NCI-H446 (cell line): ENCODE data around the gene NCOA5.
"Not testable (repeated sequence)": the region's sequence is repeated elsewhere in the genome, so short reads cannot be mapped to it uniquely, and the experiment has no call there.

Experiments
- DNase-seq, 2 experiments: peaks; one replicate each; lab custom pipeline; 2025; lab: John Stamatoyannopoulos, UW

NCOA5 gene

DNA sequence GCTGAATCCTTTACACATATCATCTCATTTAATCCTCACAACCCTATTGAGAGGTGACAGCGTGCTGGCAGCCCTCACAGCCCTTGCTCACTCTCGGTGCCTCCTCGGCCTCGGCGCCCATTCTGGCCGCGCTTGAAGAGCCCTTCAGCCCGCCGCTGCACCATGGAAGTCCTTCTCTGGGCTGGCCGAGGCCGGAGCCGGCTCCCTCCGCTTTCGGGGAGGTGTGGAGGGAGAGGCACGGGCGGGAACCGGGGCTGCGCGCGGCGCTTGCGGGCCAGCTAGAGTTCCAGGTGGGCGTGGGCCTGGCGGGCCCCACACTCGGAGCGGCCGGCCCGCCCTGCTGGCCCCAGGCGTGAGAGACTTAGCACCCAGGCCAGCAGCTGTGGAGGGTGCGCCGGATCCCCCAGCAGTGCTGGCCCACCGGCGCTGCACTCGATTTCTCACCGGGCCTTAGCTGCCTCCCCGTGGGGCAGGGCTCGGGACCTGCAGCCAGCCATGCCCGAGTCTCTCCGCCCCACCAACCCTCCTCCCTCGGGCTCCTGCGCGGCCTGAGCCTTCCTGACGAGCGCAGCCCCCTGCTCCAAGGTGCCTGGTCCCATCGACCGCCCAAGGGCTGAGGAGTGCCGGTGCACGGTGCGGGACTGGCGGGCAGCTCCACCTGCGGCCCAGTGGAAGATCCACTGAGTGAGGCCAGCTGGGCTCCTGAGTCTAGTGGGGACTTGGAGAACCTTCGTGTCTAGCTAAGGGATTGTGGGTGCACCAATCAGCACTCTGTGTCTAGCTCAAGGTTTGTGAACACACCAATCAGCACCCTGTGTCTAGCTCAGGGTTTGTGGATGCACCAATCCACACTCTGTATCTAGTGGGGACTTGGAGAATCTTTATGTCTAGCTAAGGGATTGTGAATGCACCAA lies 2.1 kb upstream of the NCOA5 start:
- DNase-seq = not testable (repeated sequence)

DNA sequence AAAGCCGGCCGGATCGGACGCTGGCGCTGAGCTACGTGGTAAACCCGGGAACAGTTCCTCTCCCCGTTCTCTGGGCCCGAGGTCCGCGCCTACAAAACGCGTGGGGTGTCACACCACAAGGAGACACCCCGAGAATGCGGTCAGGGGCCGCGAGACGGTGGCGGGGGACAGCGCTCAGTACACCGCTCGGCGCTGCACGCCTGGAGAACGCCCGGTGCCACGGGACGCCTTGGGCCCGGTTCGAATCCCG lies 670 bp downstream of the NCOA5 start:
- DNase-seq = no peak

DNA sequence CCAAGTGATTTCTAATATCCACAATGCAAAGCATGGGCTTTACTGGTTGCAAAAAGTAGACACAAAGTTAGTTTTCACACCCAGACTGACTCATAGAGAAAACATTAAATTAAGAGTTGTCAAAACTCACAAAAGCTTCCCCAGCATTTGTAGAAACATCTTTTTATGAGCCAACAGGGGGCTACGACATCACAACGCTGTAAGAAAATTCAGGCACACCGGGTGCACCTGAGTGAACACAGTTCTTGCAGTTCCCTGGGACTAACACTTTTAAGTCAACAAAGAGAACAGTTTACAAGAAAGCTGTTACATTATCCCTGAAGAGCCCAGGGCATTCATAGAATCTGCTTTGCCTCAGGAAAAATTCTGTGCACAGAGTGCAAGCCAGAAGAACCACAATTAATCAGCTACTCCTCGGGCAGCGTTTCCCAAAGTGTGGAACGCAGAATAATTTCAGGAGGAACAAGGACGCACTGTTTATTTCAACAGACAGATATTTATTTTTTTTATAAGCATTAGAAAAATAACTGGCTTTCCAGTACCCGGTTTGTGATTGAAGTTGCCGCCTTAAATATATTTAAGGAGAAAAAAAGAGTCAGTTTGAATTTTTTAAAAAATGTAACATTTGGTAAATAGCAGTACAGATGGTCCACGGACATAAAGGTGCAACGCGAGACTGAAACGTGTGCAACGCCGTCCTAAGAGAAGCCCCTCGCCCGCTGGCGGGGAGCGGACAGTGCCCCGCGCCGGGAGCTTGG lies 1.2 kb downstream of the NCOA5 start:
- no peak for DNase-seq

DNA sequence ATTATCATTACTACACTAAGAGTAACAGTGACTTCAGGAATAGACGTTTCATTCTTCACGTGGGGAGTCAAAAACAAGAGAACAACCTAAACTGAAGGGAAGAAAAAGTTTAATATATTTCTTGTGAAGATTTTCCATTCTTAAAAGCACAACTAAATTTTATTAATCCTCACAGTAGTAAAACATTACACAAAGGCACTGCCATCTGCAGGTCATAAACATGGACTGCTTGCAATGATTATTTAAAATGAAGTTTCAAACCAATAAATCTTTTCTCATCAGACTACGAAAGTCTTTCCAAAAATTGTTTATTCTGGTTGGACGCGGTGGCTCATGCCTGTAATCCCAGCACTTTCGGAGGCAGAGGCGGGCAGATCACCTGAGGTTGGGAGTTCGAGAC lies 2.6 kb downstream of the NCOA5 start:
- peak in 1 of 2 experiments; percentile 6 for DNase-seq

DNA sequence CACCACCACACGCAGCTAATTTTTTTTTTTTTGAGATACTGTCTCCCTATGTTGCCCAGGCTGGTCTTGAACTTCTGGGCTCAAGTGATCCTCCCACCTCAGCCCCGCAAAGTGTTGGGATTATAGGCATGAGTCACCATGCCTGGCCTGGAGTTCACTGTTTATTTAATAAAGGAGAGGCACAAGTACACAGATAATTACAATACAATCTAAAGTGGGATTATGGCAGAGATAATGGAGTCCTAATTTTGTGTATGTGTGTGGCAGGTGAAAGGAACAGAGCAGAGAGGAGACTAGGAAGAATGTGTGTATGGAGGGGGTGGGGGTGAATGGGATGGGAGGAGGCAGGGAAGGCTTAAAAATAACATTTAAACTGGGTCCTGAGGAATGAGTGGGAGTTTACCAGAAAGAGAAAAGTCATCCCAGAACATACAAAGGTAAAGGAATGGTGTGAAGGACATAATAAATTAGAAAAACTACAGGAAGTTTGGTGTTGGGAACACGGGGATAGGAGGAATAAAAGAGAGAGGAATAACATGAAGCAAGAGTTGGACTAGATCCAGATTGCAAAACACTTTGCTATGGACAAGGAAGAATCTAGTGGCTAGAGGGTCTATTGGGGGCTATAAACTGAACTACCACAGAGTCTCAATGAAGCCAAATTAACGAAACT lies 4.4 kb downstream of the NCOA5 start:
- DNase-seq = no peak

DNA sequence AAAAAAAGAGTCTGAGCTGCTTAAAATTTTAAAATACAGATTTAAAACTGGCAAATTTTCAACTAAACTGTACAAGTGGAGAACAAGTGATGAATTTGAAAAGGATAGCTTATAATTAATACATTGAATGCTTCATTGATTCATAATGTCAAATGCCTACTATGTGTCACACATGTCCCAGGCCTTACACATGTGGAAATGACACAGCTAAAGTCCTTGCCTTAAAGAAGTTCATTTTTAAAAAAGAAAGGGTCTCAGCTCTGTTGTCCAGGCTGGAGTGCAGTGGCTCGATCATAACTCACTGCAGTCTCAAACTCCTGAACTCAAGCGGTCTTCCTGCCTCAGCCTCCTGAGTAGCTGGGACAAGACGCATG lies 5.0 kb downstream of the NCOA5 start:
- DNase-seq = no peak

DNA sequence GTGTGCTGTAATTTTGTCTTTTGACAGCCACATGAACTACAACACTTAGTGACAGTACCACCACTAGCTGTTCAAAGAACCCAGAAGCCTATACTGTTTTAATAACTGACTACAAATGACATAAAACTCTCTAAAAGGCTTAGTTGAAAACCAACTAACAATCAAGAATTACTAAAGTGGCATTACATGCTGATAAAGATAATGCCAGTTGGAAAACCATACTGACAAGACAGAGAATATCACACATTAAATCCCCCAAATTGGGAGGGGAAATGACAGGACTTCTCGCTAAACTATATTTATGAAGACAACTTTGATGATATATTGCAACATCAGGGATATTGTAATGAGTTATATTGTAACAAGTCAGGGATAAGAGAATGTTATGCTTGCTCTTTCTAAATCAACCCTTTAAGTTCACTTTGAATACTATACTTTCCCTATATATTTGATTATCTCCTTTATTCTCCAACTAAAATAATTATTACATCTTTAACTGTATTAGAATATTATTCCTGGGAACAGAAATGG lies 6.2 kb downstream of the NCOA5 start:
- no peak for DNase-seq

DNA sequence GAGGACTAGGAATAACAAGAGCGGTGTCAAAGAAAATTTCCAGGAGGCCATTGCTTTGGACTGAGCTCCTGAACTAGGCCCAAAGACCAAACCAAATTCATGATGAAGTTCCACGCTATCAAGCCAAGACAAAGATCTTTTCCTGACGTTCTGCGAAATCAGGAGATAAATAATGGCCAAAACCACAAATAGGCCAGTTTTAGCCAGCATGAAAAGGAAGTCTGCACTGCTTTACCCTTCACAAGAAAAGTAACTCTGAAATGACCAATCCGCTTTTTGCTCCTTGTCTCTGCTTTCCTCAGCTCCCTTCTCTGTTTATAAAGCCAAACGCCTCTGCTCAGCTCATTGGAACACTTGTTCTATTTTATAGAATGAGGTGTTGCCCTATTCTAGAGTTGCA lies 6.7 kb downstream of the NCOA5 start:
- DNase-seq = no peak

DNA sequence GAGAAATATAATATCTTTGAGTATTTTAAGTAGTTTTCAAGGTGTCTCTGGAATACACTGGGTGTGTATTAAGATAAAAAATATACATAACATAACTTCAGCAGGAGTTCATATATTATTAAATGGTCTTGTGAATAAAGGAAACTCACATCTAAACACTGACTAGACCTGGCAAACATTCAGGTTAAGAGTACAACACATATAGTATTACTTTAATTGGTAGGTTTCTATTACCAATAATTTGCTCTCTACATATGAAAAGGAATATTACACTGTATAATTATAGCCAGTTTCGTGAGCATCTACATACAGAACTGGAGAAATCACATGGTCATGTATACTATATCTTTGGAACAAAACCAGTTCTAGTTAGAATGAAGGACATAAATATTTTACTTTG lies 8.7 kb downstream of the NCOA5 start:
- no peak for DNase-seq

DNA sequence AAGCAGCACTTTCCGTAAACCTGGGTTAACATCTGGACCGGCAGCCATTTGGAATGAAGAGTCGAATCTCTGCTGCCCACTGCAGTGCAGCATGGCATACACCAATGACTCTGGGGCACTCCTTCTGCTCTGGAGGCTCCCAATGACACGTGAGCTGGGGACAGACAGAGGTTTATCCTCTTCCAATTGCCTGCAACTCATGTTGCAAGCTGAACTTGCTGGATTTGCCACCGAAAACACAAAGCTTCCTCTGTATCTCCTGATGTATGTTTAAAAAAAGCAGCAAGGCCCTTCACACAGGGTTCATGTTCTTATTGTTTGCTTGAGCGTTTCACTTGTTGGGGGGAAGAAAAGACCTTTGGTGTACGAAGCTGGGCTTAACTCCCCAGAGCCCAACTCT lies 10.8 kb downstream of the NCOA5 start:
- DNase-seq = no peak

DNA sequence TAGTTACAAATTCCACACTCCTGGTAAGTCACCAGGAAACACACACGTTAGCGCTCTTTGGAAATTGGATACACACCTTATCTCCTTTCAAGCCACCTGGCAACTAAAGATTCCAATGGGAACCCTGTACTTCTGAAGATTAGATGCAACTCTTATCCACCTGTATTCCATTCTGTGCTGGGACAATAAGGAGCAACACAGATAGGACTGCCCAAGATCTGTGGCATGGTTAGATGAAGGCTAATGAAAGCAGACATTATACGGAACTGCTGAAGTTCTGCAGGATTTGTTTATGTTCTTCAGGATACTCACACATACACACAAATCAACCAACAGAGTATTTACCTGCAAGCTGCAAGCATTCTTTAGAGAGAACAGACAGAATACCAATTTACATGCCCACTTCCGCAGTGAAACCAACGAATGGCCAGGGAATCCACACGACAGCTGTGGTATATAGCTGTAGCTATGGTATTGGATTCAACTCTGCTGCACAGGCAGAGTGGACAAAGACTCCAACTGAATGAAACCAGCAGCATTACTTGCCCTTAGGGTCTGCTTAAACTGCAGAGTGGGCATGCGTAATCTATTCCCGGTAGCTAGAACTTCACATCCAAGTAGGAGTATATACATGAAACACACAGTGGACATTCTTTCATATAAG lies 12.0 kb downstream of the NCOA5 start:
- no peak for DNase-seq

DNA sequence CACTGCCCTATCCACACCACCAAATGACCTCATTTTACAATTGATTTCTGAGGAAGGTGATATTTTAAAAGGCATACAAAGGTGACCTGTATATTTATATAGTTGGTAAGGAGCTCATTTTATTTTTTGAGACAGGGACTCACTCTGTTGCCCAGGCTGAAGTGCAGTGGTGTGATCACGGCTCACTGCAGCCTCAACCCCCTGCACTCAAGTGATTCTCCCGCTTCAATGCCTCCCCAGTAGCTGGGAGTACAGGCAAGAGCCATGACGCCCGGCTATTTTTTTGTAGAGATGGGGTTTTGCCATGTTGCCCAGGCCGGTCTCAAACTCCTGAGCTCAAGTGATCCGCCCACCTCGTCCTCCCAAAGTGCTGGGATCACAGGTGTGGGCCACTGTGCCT lies 13.0 kb downstream of the NCOA5 start:
- no peak for DNase-seq

DNA sequence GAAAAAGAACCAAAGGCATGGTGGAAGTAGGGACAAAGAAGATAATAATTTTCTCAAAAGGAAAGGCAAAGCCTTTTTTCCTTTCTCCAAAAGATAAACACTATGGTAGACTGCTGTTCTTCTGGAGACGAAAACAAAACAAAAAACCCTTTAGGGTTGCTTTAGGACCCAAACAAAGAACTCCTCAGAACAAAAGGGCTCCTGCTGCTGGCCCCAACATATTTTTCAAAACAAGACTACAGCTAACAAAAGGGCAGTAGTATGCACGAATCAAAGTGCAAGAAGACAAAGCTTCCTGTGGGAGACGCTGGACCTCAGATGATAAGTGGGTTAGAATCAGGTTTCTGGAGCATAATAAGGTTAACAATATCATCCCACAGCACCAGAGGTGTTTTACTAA lies 15.8 kb downstream of the NCOA5 start:
- DNase-seq = no peak

DNA sequence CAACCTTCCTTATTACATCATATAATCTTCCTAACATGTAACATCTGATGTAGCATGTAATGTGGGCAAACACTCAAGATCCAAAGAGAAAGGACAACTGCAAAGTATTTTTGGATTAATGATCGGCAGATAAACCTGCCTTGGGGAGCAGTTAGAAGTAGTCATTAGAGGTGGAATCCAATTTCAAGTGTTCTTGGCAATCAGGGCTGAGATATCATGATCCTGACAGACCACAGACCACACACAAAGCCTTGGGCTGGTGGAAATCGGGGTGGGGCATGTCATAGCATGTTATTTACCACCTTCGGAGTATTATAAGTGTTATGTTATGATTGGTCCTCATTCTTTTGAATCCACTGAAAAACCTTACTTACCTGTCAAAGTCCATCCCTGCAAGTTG lies 16.3 kb downstream of the NCOA5 start:
- no peak for DNase-seq

DNA sequence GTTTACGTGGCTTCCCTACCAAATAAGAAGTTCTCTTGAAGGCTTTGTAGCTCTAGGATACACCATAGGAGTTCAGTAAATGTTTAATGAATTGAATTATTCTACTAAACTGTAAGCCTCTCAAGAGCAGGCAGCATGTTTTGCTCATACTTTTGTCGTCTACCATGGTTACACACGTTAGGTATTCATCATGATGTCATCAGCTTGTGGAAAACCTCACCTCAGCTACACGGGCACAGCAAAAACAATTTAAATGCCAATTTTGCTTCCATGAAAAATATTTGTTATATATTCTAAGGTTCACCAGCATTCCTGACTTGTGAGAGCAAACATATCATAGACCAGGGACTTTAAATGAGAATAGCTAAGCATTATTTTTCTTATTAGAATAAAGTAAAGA lies 16.7 kb downstream of the NCOA5 start:
- DNase-seq = no peak

DNA sequence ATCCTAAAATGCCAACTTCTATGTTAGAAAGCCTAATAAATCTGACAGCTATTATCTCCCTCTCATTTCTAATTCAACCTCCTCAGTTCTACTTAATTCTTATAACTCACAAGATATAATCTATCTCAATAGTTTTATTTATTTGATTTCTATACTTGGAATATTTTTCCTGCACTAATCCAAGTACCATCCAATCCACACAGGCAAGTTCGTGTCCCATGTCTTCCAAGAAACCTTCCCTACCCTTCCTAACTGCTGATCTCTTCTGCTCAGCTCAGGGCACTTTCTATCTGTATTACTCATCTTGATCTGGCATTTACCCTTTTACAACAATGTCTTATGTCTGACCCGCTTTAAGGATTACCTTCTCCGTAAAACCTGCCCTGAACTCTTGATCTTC lies 18.2 kb downstream of the NCOA5 start:
- DNase-seq = no peak

DNA sequence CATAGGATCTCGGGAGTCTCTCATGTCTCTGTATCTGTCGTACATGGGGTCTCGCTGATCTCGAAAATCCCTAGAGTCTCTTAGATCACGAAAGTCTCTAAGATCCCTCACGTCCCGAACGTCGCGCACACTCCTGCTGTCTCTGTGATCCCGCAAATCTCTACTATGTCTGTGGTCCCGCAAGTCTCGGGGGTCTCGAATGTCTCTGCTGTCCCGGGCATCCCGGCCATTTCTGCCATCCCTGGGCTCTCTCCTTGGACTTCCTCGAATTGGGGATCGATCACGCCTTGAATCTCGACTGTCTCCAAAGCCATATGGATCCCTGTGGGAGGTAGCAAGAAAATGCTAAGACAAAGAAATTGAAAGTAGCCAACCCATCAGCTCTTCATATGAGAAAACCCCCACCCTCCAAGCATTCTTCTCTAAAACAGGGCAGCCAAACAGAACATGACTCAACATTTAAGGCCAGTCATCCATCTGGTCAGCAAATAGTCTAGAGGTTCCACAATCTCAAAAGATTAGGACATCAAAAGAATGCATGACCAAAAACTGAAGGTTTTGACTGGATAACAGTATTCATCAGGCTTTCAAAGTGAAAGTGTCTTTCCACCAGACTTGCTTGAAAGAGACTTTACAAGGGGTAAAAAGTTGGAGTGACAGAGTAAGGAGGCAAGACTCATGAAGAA lies 19.4 kb downstream of the NCOA5 start:
- DNase-seq = no peak

DNA sequence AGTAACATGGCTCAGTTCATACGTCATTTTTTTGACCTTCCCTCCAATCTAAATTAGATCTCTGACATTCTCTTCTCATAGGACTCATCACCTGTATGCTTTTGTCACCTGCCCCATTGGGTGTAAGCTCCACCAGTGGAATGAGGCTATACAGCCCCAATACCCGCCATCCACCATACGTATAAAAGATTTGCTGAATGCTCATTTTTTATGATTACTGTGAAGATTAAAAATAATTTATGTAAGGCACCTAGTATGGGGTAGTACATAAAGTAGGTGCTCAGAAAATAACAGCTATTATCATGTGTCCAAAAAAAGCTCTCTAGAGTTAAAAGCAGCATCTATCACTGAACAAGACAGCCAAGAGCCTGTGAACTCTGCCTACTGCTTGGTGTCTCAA lies 24.1 kb downstream of the NCOA5 start:
- DNase-seq = no peak

DNA sequence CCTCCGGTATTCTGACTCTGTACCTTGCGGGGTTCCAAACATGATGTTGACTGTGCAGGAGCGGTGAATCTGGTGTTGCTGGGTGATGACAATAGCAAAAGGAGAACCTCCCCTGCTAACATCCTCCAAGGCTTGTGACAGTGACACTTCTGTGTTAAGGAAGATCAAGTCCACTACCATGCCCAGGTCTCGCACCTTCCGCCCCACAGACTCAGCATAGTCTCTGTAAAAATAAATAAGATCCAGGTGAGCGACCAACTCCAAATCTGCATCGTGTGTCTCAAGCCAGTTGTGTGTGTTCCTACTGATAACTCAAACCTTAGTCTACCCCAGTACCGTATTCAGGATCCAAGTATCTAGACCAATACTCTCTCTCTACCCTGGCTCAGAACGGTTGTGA lies 24.8 kb downstream of the NCOA5 start:
- DNase-seq = no peak

DNA sequence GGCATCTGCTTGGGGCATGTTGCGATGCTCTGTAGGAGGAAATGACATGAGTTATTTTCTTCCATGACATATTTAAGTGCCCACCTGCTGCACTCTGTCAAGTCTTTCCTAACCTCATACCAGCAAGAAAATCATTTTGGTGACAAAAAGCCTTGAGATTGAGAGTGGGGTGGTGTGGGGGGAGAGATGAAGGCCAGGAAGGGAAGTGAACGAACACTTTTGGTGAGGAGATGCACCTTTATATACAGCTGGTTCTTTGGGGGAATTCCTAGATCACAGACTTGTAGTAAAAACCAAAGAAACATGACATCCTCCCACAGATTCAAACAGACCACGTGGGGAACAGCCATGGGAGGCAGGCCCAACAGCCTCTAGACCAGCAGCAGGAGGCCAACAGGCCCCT lies 26.1 kb downstream of the NCOA5 start:
- no peak for DNase-seq

DNA sequence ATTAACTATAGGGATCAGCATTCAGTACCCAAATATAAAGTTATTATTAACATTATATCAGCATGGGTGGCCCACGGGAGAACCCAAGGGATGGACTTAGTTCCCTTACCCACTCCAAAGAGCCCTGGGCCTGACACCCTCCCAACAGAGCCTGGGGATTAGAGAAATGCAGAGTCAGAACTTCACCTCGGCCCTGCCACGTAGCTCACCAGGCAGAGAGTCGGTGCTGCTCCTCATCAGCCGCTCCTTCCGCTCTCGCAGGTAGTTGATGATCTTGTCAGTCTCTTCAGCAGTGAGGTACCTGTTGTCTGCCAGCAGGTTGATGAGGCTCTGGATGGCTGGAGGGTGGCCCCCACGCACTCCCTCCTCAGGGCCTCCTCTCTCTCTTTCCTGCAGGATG lies 26.6 kb downstream of the NCOA5 start:
- no peak for DNase-seq

DNA sequence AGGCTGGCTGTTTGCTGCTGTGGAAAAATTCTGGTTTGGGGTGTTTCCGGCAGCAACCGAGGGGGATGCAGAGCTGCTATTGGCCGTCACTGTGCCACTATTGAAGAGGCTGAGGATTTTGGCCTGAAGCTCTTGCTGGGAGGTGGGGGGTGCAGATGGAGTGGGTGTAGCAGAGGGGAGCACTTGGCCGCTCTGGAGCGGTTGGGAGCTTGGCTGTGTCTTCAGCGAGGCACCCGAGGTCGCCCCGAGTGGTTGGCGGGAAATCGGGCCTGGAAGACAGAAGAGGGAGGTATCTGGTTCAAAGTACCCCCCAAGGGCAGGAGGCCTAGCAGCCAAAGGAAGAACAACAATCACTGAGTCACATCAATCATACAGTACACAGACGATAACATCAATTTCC lies 27.1 kb downstream of the NCOA5 start:
- DNase-seq = no peak
